H1 (cell line): ENCODE results near the gene TUBGCP6. TPM values are rescaled to one million over a fixed set of nuclear protein-coding genes. Genes with fewer than 3 reads are reported as not detected.

Experiments
- CTCF ChIA-PET: fragments of 300-600 bp; sonication (Branson Sonifier 250); formaldehyde crosslinking; loops from one replicate; lab custom pipeline; 2021; ENCODE audit not compliant: partially characterized antibody; lab: Charles Lee
- POLR2A ChIA-PET: fragments of 300-600 bp; sonication (Branson Sonifier 250); formaldehyde crosslinking; loops from one replicate; lab custom pipeline; 2021; ENCODE audit warnings: inconsistent platforms; ENCODE audit not compliant: partially characterized antibody; lab: Charles Lee
- DNase-seq, 2 experiments: peaks; one replicate each; pipeline versions ENCODE4 v3.0.0 to v3.0.0-alpha.2; 2010 to 2022; ENCODE audit warnings: low spot score in 2 of 2, low read depth in 1 of 2, mixed read lengths in 1 of 2
- FAIRE-seq: peaks from 2 replicates; lab custom pipeline; 2011; peaks lifted over from hg19 to GRCh38; lab: Jason Lieb, UNC
- H2AFZ ChIP-seq: 2 replicates; pipeline ENCODE4 v1.8.1; 2012; ENCODE audit warnings: low read length, inconsistent platforms
- H2AK5ac ChIP-seq: 2 replicates; pipeline ENCODE4 v1.6.1; 2013; ENCODE audit warnings: low read depth, low read length
- H2BK120ac ChIP-seq: replicated peaks from 2 replicates; pipeline ENCODE3; 2013; ENCODE audit warnings: low read depth, low read length, inconsistent platforms
- H2BK12ac ChIP-seq: 2 replicates; pipeline ENCODE4 v1.6.1; 2013; ENCODE audit warnings: low read depth, low read length
- H2BK15ac ChIP-seq: 2 replicates; pipeline ENCODE4 v1.6.1; 2013; ENCODE audit warnings: low read length
- H2BK20ac ChIP-seq: 2 replicates; pipeline ENCODE4 v1.6.1; 2013; ENCODE audit warnings: low read length
- H2BK5ac ChIP-seq: 2 replicates; pipeline ENCODE4 v1.6.1; 2013; ENCODE audit warnings: low read depth, low read length
- H3K14ac ChIP-seq: 2 replicates; pipeline ENCODE4 v1.6.1; 2013; ENCODE audit warnings: inconsistent platforms; ENCODE audit not compliant: insufficient read length
- H3K18ac ChIP-seq: 2 replicates; pipeline ENCODE4 v1.6.1; 2013; ENCODE audit warnings: low read length; ENCODE audit errors: extremely low read depth
- H3K23ac ChIP-seq: 2 replicates; pipeline ENCODE4 v1.6.1; 2013; ENCODE audit warnings: inconsistent platforms; ENCODE audit not compliant: insufficient read length
- H3K23me2 ChIP-seq: 2 replicates; pipeline ENCODE4 v1.6.1; 2013; ENCODE audit warnings: low read depth, low read length
- H3K27ac ChIP-seq: 2 replicates; pipeline ENCODE4 v1.6.1; 2011; ENCODE audit warnings: low read depth, low read length, inconsistent platforms
- H3K27me3 ChIP-seq, 4 experiments: replicated peaks in 1 of 4; 1 replicate in 1 of 4; 2 replicates in 3 of 4; pipeline versions ENCODE4 v1.6.1 to v1.8.1; 2011 to 2013; ENCODE audit warnings: low read length in 3 of 4, mild to moderate bottlenecking in 3 of 4, inconsistent platforms in 2 of 4, mixed read lengths in 2 of 4, moderate library complexity in 1 of 4; ENCODE audit not compliant: control insufficient read depth in 3 of 4, insufficient read depth in 3 of 4; ENCODE audit errors: extremely low read depth in 1 of 4
- H3K36me3 ChIP-seq, 4 experiments: 2 replicates each; pipeline versions ENCODE4 v1.6.1 to v1.8.1; 2011 to 2013; ENCODE audit warnings: mild to moderate bottlenecking in 4 of 4, low read length in 3 of 4, moderate library complexity in 2 of 4, control low read depth in 1 of 4, inconsistent platforms in 1 of 4; ENCODE audit not compliant: insufficient read depth in 4 of 4, control insufficient read depth in 2 of 4
- H3K4ac ChIP-seq: replicated peaks from 2 replicates; pipeline ENCODE3; 2013; ENCODE audit warnings: low read length, low read depth, mixed read lengths, inconsistent platforms; ENCODE audit not compliant: insufficient read length
- H3K4me1 ChIP-seq, 4 experiments: replicated peaks in 1 of 4; 1 replicate in 1 of 4; 2 replicates in 3 of 4; pipeline versions ENCODE4 v1.6.1 to v1.8.1; 2011 to 2013; ENCODE audit warnings: low read length in 3 of 4, inconsistent platforms in 2 of 4, mixed read lengths in 1 of 4; ENCODE audit not compliant: insufficient read depth in 4 of 4, control insufficient read depth in 3 of 4
- H3K4me2 ChIP-seq, 2 experiments: 2 replicates each; pipeline versions ENCODE4 v1.6.1 to v1.8.1; 2011 to 2013; ENCODE audit warnings: low read depth in 2 of 2, low read length in 2 of 2, control low read depth in 1 of 2, inconsistent platforms in 1 of 2, mild to moderate bottlenecking in 1 of 2; ENCODE audit not compliant: insufficient read depth in 1 of 2
- H3K4me3 ChIP-seq, 4 experiments: fragments of 200-600, 300-600 bp in 1 of 4; sonication (generic), shearing (Covaris generic), sonication (Bioruptor Twin) in 1 of 4; 2 replicates each; pipeline versions ENCODE4 v1.5.1 to v1.8.1; 2011 to 2016; ENCODE audit warnings: low read length in 4 of 4, low read depth in 3 of 4, control low read depth in 2 of 4, inconsistent platforms in 2 of 4, mild to moderate bottlenecking in 2 of 4, mixed read lengths in 1 of 4, moderate library complexity in 1 of 4; ENCODE audit not compliant: insufficient read depth in 2 of 4; ENCODE audit errors: extremely low read depth in 1 of 4
- H3K56ac ChIP-seq: replicated peaks from 2 replicates; pipeline ENCODE3; 2013; ENCODE audit warnings: low read depth, mild to moderate bottlenecking, mixed read lengths, low read length, inconsistent platforms; ENCODE audit not compliant: insufficient read length
- H3K79me1 ChIP-seq: 2 replicates; pipeline ENCODE4 v1.6.1; 2013; ENCODE audit warnings: low read depth, low read length, control low read depth
- H3K79me2 ChIP-seq, 2 experiments: 2 replicates each; pipeline versions ENCODE4 v1.6.1 to v1.8.1; 2012 to 2013; ENCODE audit warnings: low read length in 2 of 2, mild to moderate bottlenecking in 2 of 2, inconsistent platforms in 1 of 2; ENCODE audit not compliant: insufficient read depth in 2 of 2, control insufficient read depth in 1 of 2
- H3K9ac ChIP-seq, 4 experiments: replicated peaks in 1 of 4; 1 replicate in 1 of 4; 2 replicates in 3 of 4; pipeline versions ENCODE4 v1.6.1 to v1.8.1; 2011 to 2013; ENCODE audit warnings: low read depth in 3 of 4, low read length in 3 of 4, control low read depth in 2 of 4, mild to moderate bottlenecking in 2 of 4, moderate library complexity in 2 of 4, inconsistent platforms in 1 of 4; ENCODE audit errors: extremely low read depth in 1 of 4
- H3K9me3 ChIP-seq, 2 experiments: 2 replicates each; pipeline versions ENCODE4 v1.6.1 to v1.8.1; 2012 to 2013; ENCODE audit warnings: mild to moderate bottlenecking in 2 of 2, moderate library complexity in 2 of 2, control low read depth in 1 of 2, inconsistent platforms in 1 of 2, low read depth in 1 of 2, low read length in 1 of 2, mixed read lengths in 1 of 2; ENCODE audit not compliant: insufficient read depth in 2 of 2
- H4K20me1 ChIP-seq, 2 experiments: replicated peaks in 1 of 2; 2 replicates each; pipeline versions ENCODE3 to v1.8.1; 2011 to 2013; ENCODE audit warnings: inconsistent platforms in 2 of 2, low read length in 2 of 2, mild to moderate bottlenecking in 1 of 2; ENCODE audit not compliant: insufficient read depth in 2 of 2, control insufficient read depth in 1 of 2
- H4K5ac ChIP-seq: 2 replicates; pipeline ENCODE4 v1.6.1; 2013; ENCODE audit warnings: low read length, low read depth, mixed read lengths, inconsistent platforms; ENCODE audit not compliant: insufficient read length
- H4K8ac ChIP-seq: 2 replicates; pipeline ENCODE4 v1.8.0; 2013; ENCODE audit warnings: mild to moderate bottlenecking, moderate library complexity, low read length, inconsistent platforms; ENCODE audit not compliant: insufficient read depth; ENCODE audit errors: extremely low read depth
- H4K91ac ChIP-seq: replicated peaks from 2 replicates; pipeline ENCODE3; 2013; ENCODE audit warnings: low read length, mixed read lengths, inconsistent platforms; ENCODE audit not compliant: insufficient read length
- CBX8 ChIP-seq: fragments of 300-800, 300-1000 bp; sonication (generic); IDR thresholded peaks from 2 replicates; pipeline ENCODE4 v1.7.1; 2016; ENCODE audit warnings: low read depth, low read length, borderline replicate concordance
- SIN3A ChIP-seq, 2 experiments: IDR thresholded peaks in 1 of 2; conservative IDR thresholded peaks in 1 of 2; 2 replicates each; pipeline ENCODE4 v1.6.1; 2011 to 2012; ENCODE audit warnings: low read length in 2 of 2, improper control_type of control experiment in 1 of 2, low read depth in 1 of 2, mild to moderate bottlenecking in 1 of 2
- SP2 ChIP-seq: IDR thresholded peaks from 2 replicates; pipeline ENCODE4 v1.6.1; 2012; ENCODE audit warnings: mild to moderate bottlenecking, low read length, inconsistent platforms
- WGBS, 2 experiments: shearing (Covaris generic) in 1 of 2; methylation state at CpG; one replicate each; pipeline versions ENCODE4 v1.1.6 to v1.1.7; 2013 to 2015; ENCODE audit warnings: low lambda C conversion rate in 2 of 2, mixed read lengths in 2 of 2, inconsistent platforms in 1 of 2, low coverage in 1 of 2, missing lambda C conversion rate in 1 of 2; ENCODE audit not compliant: insufficient replicate concordance in 2 of 2, insufficient coverage in 1 of 2, insufficient read length in 1 of 2; ENCODE audit errors: extremely low coverage in 1 of 2, missing lambda C conversion rate in 1 of 2; 5-methylcytosine and 5-hydroxymethylcytosine counted together
- polyA plus RNA-seq, 7 experiments: library from polyadenylated mRNA; depleted of rRNA in 3 of 7; stranded (reverse) in 5 of 7; unstranded in 2 of 7; fragments of >200 nt in 5 of 7; fragments of 200-250 nt in 2 of 7; gene quantifications; 1 replicate in 5 of 7; 2 replicates in 1 of 7; 4 replicates in 1 of 7; pipeline versions ENCODE4 v1.2.1 to v1.2.3, GENCODE V29; 2011 to 2013; ENCODE audit warnings: missing spikeins in 2 of 7, mixed read lengths in 2 of 7
- total RNA-seq: library from RNA; stranded (reverse); fragmentation: NEBNext Ultra II Directional; extraction: Animal tissue kit (Norgen Biotek cat#: 25700); gene quantifications from 2 replicates; pipeline ENCODE4 v1.2.1, GENCODE V29; 2021

The TUBGCP6 gene
- total and polyA plus RNA-seq, 2 of the 8 experiments (the other 6 are each of a cell fraction or from before 2014, with no cell fraction given): 24.2 to 24.7 TPM

- 41% methylated on average over 16 of the region's 26 CpGs; no CpG with 5 or more reads in 1 of the 2 experiments for WGBS, 2 experiments
- Histone ChIP-seq H2BK12ac (no peak overlapping the region; the same call in 1 of the 2 replicates), H3K79me1 (no peaks in the 10 kb centered on the region), H2BK15ac (no peak overlapping the region), H2BK20ac (no peak overlapping the region), H4K5ac (no peak overlapping the region), H3K27me3 (peaks cover 24 to 40% (median 36%) of the 10 kb centered on the region in 4 experiments; a peak in 6 of 7 replicates), H3K79me2 (no peaks in the 10 kb centered on the region), H3K36me3 (peaks cover 4 to 22% (median 16%) of the 10 kb centered on the region in 4 experiments; a peak in 6 of 8 replicates), H4K91ac (no peak overlapping the region), H3K4ac (no peak overlapping the region), H2AFZ (no peak overlapping the region), H3K23ac (no peak overlapping the region), H3K9ac (no peak overlapping the region), H3K4me2 (peak overlapping the region; percentile 59 to 79), H2AK5ac (no peak overlapping the region), H3K4me3 (peak overlapping the region in 2 of 4 experiments; percentile 9 to 55; a peak in 2 of 8 replicates), H3K18ac (no peak overlapping the region; the same call in 1 of the 2 replicates), H3K56ac (no peak overlapping the region), H3K14ac (no peak overlapping the region), H4K8ac (no peak overlapping the region), H3K27ac (no peak overlapping the region), H2BK5ac (no peak overlapping the region), H3K4me1 (peaks cover 2 to 14% (median 9%) of the 10 kb centered on the region in 4 experiments; a peak in 6 of 7 replicates), H3K9me3 (peaks cover 7 to 23% of the 10 kb centered on the region in 2 experiments; a peak in 3 of 4 replicates), H4K20me1 (peaks cover 6 to 9% of the 10 kb centered on the region in 2 experiments), H3K23me2 (peaks cover 11% of the 10 kb centered on the region; the same call in 1 of the 2 replicates), H2BK120ac (no peak overlapping the region)
- TF ChIP-seq SP2: no peak
- 0 out of 4 replicates have a peak, but pooled peaks of 1 of the 2 experiments have one; percentile 2 for TF ChIP-seq SIN3A (conservative IDR thresholded peaks at IDR 0.05 in 1 of 2, IDR thresholded peaks at IDR 0.05 in 1 of 2; ENCODE audit: low read depth in 1 of 2, low read length in 2 of 2)
- no peak for TF ChIP-seq CBX8
- POLR2A ChIA-PET: interaction anchor here (0.9 to 3.2 kb wide), 8 partner anchors 11 to 69 kb away, joined by 3 to 12 read pairs (median 4); partner anchors contain the start of genes HDAC10 and MAPK12
- no peak for FAIRE-seq
- peak in 1 of 2 experiments; percentile 73 for DNase-seq
- CTCF ChIA-PET: interaction anchor here (0.6 to 6.0 kb wide), 20 partner anchors 10 to 167 kb away, joined by 3 to 39 read pairs (median 4); partner anchors contain the start of genes DENND6B and MAPK12
Measured at GRCh38 chr22:50272044-50272802, 27.4 kb upstream of the TUBGCP6 start.
